Activated T-cell treated with anti-CD3 and anti-CD28 coated beads, Interleukin-2, amount 50 U/mL, for 72 hours (primary cell): ENCODE results near the gene FHOD1. TPM values are rescaled to one million over a fixed set of nuclear protein-coding genes. Genes with fewer than 3 reads are reported as not detected.

Experiments
- ATAC-seq, 2 donors: fragments of 150-1000 bp; cut with Tn5 transposase; replicated peaks in 1 of 2; 2 replicates each; pipeline ENCODE4 v1.10.0; 2021; ENCODE audit warnings: moderate library complexity in 2 of 2, mild to moderate bottlenecking in 1 of 2
- DNase-seq, 2 donors: peaks; one replicate each; pipeline ENCODE4 v3.0.0; 2021 to 2022; ENCODE audit warnings: mixed read lengths in 1 of 2
- H3K27ac Mint-ChIP-seq: one replicate; pipeline ENCODE4 v1.8.0; 2022; ENCODE audit warnings: mild to moderate bottlenecking, moderate library complexity, mixed read lengths
- H3K27me3 Mint-ChIP-seq: one replicate; pipeline ENCODE4 v1.8.0; 2022; ENCODE audit warnings: low read depth, mixed read lengths
- H3K36me3 Mint-ChIP-seq, 2 donors: one replicate each; pipeline ENCODE4 v1.8.0; 2022; ENCODE audit warnings: mixed read lengths in 2 of 2, mild to moderate bottlenecking in 1 of 2; ENCODE audit not compliant: insufficient read depth in 2 of 2
- H3K4me1 Mint-ChIP-seq: one replicate; pipeline ENCODE4 v1.8.0; 2022; ENCODE audit warnings: low read depth, mixed read lengths
- H3K4me3 Mint-ChIP-seq, 2 donors: one replicate each; pipeline ENCODE4 v1.8.0; 2022; ENCODE audit warnings: mild to moderate bottlenecking in 2 of 2, mixed read lengths in 2 of 2, moderate library complexity in 2 of 2
- H3K9me3 Mint-ChIP-seq, 2 donors: one replicate each; pipeline ENCODE4 v1.8.0; 2022; ENCODE audit warnings: mixed read lengths in 2 of 2
- total RNA-seq, 2 donors: library from RNA; stranded (reverse); gene quantifications; one replicate each; pipeline ENCODE4 v1.2.3, GENCODE V29; 2022

The FHOD1 gene
- total RNA-seq, 2 donors from 2014 or later: 106 to 114 TPM

GRCh38 chr16:67265834-67266233 lies 18.6 kb upstream of the FHOD1 start:
- Mint-ChIP-seq H3K27ac (no peak overlapping the region), H3K36me3 (no peaks in the 10 kb centered on the region), H3K27me3 (peaks cover 21% of the 10 kb centered on the region), H3K9me3 (no peaks in the 10 kb centered on the region), H3K4me3 (no peak overlapping the region), H3K4me1 (no peaks in the 10 kb centered on the region)
- ATAC-seq: no peak
- no peak for DNase-seq

DNA sequence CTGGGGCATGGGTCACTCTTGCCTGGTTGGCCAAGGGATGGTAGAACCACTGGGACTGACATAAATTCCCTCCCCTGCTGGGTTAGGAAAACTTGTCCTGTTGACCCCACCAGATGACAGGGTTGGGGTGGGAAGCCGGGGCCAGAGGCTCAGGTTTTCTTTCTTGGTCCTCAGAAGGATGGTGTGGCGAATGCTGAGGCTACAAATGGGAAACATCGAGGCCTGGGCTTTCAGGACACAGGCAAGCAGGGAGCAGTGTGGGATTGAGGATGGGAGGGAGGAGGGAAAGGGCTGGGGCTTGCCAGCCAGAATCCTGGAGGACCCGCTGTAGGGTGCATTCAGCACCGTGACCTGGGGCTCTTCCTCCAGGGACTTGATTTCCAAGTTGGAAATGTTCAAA lies 17.6 kb upstream of the FHOD1 start:
- H3K9me3 Mint-ChIP-seq: no peaks in the 10 kb centered on the region
- no peak for ATAC-seq
- no peaks in the 10 kb centered on the region for H3K4me1 Mint-ChIP-seq
- no peak for DNase-seq
- H3K4me3 Mint-ChIP-seq: no peak overlapping the region
- H3K36me3 Mint-ChIP-seq: no peaks in the 10 kb centered on the region
- no peak overlapping the region for H3K27ac Mint-ChIP-seq
- H3K27me3 Mint-ChIP-seq: peaks cover 21% of the 10 kb centered on the region

DNA sequence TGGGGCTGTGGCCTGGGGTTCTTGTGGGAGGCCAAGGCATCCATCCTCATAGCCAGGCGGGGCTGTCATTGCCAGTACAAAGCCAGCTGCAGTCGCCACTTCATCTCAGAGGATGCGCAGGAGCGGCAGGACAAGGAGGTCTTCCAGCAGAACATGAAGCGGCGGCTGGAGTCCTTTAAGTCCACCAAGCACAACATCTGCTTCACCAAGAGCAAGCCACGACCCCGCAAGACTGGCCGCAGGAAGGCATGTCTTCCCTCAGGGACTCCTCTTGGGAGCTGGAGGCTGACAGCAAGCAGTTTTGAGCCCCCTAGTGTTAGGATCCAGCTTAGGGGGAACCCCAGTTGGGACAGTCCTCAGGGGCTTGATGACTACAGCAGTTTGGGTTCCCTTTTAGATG lies 17.0 kb upstream of the FHOD1 start:
- H3K4me3 Mint-ChIP-seq: no peak overlapping the region
- H3K4me1 Mint-ChIP-seq: no peaks in the 10 kb centered on the region
- H3K36me3 Mint-ChIP-seq: no peaks in the 10 kb centered on the region
- DNase-seq (no peak), ATAC-seq (no peak)
- H3K27me3 Mint-ChIP-seq: peaks cover 21% of the 10 kb centered on the region
- no peaks in the 10 kb centered on the region for H3K9me3 Mint-ChIP-seq
- H3K27ac Mint-ChIP-seq: no peak overlapping the region

- H3K27me3 Mint-ChIP-seq: peaks cover 21% of the 10 kb centered on the region
- no peaks in the 10 kb centered on the region for H3K36me3 Mint-ChIP-seq
- H3K4me1 Mint-ChIP-seq: no peaks in the 10 kb centered on the region
- H3K9me3 Mint-ChIP-seq: no peaks in the 10 kb centered on the region
- ATAC-seq (no peak), DNase-seq (no peak)
- H3K4me3 Mint-ChIP-seq: no peak overlapping the region
- H3K27ac Mint-ChIP-seq: no peak overlapping the region
Measured at GRCh38 chr16:67263201-67263600, 15.9 kb upstream of the FHOD1 start.

- H3K27ac Mint-ChIP-seq: no peak overlapping the region
Measured at GRCh38 chr16:67260426-67261063, 13.3 kb upstream of the FHOD1 start.

DNA sequence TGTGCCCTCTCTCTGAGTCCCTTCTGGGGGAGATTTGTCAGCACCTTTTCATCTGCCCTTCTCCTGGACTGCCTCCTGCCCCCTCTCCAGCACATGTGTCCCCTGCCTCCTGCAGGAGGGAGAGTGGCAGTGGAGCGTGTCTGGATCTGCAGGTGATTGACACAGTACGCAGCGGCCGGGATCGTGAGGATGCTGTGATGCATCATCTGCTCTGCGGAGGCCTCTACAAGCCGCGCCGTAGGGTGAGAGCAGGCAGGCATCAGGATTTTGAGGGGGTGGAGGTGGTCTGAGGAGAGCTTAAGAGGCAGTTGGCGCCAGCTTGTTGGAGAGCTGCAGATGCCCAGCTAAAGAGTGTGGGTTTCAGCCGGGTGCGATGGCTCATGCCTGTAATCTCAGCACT lies 12.4 kb upstream of the FHOD1 start:
- Mint-ChIP-seq H3K36me3 (peaks cover 0 to 2% of the 10 kb centered on the region in 2 donors), H3K4me3 (no peak overlapping the region), H3K9me3 (no peaks in the 10 kb centered on the region), H3K27me3 (peaks cover 21% of the 10 kb centered on the region), H3K27ac (no peak overlapping the region), H3K4me1 (no peaks in the 10 kb centered on the region)
- no peak for ATAC-seq
- no peak for DNase-seq

More at GRCh38 chr16:67260426-67261063, 13.3 kb upstream of the FHOD1 start:
- Mint-ChIP-seq H3K4me1 (no peaks in the 10 kb centered on the region), H3K36me3 (peaks cover 0 to 2% of the 10 kb centered on the region in 2 donors), H3K27me3 (peaks cover 21% of the 10 kb centered on the region), H3K4me3 (no peak overlapping the region), H3K9me3 (no peaks in the 10 kb centered on the region)
- ATAC-seq (peak; percentile 75 to 78), DNase-seq (peak; percentile 40 to 45)

- ATAC-seq (no peak), DNase-seq (no peak)
- H3K9me3 Mint-ChIP-seq: no peaks in the 10 kb centered on the region
- H3K27ac Mint-ChIP-seq: no peak overlapping the region
- no peak overlapping the region for H3K4me3 Mint-ChIP-seq
- H3K4me1 Mint-ChIP-seq: no peaks in the 10 kb centered on the region
- H3K36me3 Mint-ChIP-seq: peaks cover 0 to 2% of the 10 kb centered on the region in 2 donors
- H3K27me3 Mint-ChIP-seq: peaks cover 20% of the 10 kb centered on the region
Measured at GRCh38 chr16:67258161-67258835, 11.0 kb upstream of the FHOD1 start.

- no peak for DNase-seq
- Mint-ChIP-seq H3K4me3 (no peak overlapping the region), H3K27me3 (peaks cover 13% of the 10 kb centered on the region), H3K36me3 (peaks cover 0 to 2% of the 10 kb centered on the region in 2 donors), H3K27ac (no peak overlapping the region), H3K4me1 (no peaks in the 10 kb centered on the region), H3K9me3 (no peaks in the 10 kb centered on the region)
- no peak for ATAC-seq
Measured at GRCh38 chr16:67257486-67258160, 10.3 kb upstream of the FHOD1 start.

- peaks cover 7% of the 10 kb centered on the region for H3K27me3 Mint-ChIP-seq
- peaks cover 0 to 2% of the 10 kb centered on the region in 2 donors for H3K36me3 Mint-ChIP-seq
- ATAC-seq (no peak), DNase-seq (no peak)
- no peaks in the 10 kb centered on the region for H3K4me1 Mint-ChIP-seq
- no peak overlapping the region for H3K4me3 Mint-ChIP-seq
- no peak overlapping the region for H3K27ac Mint-ChIP-seq
- no peaks in the 10 kb centered on the region for H3K9me3 Mint-ChIP-seq
Measured at GRCh38 chr16:67256701-67257230, 9.5 kb upstream of the FHOD1 start.

- H3K4me1 Mint-ChIP-seq: no peaks in the 10 kb centered on the region
- H3K9me3 Mint-ChIP-seq: no peaks in the 10 kb centered on the region
- H3K27me3 Mint-ChIP-seq: peaks cover 6% of the 10 kb centered on the region
- no peak overlapping the region for H3K4me3 Mint-ChIP-seq
- H3K36me3 Mint-ChIP-seq: peaks cover 0 to 2% of the 10 kb centered on the region in 2 donors
- no peak overlapping the region for H3K27ac Mint-ChIP-seq
- ATAC-seq (no peak), DNase-seq (no peak)
Measured at GRCh38 chr16:67255553-67256221, 8.4 kb upstream of the FHOD1 start.

- H3K9me3 Mint-ChIP-seq: no peaks in the 10 kb centered on the region
- H3K4me1 Mint-ChIP-seq: peaks cover 4% of the 10 kb centered on the region
- H3K36me3 Mint-ChIP-seq: peaks cover 0 to 2% of the 10 kb centered on the region in 2 donors
- peaks cover 12% of the 10 kb centered on the region for H3K27me3 Mint-ChIP-seq
- ATAC-seq: no peak
- DNase-seq: no peak
- H3K4me3 Mint-ChIP-seq: no peak overlapping the region
- H3K27ac Mint-ChIP-seq: no peak overlapping the region
Measured at GRCh38 chr16:67254801-67255552, 7.7 kb upstream of the FHOD1 start.

GRCh38 chr16:67252609-67253497 lies 5.6 kb upstream of the FHOD1 start:
- Mint-ChIP-seq H3K4me3 (no peak overlapping the region), H3K27ac (no peak overlapping the region), H3K27me3 (peaks cover 20% of the 10 kb centered on the region), H3K4me1 (peaks cover 20% of the 10 kb centered on the region), H3K9me3 (no peaks in the 10 kb centered on the region), H3K36me3 (peaks cover 0 to 2% of the 10 kb centered on the region in 2 donors)
- DNase-seq (no peak), ATAC-seq (no peak)
